Activated gamma-delta T cell treated with anti-CD3 and anti-CD28 coated beads, Interleukin-2, amount 50 U/mL, for 16 hours (primary cell): ENCODE results near the gene RALGDS.

Experiments
- DNase-seq: peaks from one replicate; pipeline ENCODE4 v3.0.0-alpha.2; 2020; ENCODE audit warnings: low read depth

The RALGDS gene

GRCh38 chr9:133151041-133151440 lies 30.0 kb upstream of the RALGDS start:
- DNase-seq = no peak

DNA sequence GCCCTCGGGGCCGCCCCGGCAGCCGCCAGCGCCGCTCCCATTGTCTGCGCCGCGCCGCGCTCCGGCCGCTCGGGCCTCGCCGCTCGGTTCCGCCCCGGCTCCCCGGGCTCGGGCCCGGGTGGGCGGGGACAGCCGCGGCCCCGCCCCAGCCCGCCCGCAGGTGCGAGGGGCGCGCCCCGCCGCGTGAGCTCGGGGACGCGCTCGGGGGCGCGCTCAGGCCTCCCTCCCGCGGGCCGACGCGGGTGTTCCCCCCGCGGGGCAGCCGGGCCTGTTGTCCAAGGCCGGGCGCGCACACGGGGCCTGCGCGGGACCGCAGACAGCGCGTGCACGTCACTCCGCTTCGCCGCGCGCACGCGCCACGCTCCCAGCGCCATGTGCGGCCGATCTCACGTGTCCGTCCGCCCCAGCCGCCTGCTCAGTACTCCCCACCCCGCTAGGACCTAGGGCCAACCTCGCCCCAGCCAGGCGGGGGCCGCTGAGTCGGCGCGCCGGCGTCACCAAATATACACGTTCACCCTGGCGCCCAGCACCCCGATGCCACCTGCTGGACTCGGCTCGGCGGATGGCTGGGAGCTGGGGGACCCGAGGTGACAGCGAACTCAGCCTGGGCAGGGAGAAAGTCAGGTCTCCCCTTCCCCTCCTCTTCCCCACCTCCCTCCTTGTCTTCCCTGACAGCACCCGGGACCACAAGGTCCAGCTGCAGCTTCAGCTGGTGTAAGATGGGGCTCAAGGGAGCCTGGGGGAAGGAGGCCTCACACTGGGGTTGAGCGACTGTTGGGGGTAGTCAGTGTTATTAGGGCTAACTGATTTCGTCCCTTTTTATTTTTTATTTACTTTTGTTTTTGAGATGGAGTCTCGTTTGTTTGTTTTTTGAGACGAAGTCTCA lies 28.3 kb upstream of the RALGDS start:
- peak; percentile 74 for DNase-seq

- DNase-seq = no peak
Measured at GRCh38 chr9:133148199-133149129, 27.4 kb upstream of the RALGDS start.

- DNase-seq = peak; percentile 73
Measured at GRCh38 chr9:133147412-133148198, 26.6 kb upstream of the RALGDS start.

DNA sequence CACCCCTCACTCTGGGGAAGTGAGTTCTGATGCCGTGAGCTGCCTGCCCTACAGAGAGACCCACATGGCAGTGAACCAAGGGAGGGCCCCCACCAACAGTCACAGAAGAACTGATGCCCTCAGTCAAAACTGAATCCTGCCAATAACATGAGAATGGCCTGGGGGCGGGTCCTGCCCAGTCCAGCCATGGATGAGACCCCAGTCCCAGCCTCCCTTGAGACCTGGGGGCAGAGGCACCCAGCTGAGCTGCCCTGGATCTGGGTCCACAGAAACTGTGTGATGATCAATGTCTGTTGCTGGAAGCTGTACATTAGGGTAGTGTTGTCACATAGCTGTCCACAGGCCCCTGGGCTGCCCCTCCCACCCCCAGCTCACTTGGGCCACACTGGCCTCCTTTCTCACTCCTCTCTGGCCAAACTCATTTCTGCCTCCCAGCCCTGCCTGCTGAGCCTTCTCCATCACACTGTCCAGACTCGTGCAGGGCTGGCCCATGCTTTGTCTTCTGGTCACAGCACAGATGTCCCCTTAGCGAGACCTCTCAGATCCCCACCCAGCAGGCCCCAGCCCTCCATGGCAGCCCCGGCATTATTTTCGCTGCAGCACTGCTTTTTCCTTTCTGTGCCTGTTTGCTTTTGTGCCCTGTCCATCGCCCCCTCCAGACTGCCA lies 25.8 kb upstream of the RALGDS start:
- no peak for DNase-seq

DNA sequence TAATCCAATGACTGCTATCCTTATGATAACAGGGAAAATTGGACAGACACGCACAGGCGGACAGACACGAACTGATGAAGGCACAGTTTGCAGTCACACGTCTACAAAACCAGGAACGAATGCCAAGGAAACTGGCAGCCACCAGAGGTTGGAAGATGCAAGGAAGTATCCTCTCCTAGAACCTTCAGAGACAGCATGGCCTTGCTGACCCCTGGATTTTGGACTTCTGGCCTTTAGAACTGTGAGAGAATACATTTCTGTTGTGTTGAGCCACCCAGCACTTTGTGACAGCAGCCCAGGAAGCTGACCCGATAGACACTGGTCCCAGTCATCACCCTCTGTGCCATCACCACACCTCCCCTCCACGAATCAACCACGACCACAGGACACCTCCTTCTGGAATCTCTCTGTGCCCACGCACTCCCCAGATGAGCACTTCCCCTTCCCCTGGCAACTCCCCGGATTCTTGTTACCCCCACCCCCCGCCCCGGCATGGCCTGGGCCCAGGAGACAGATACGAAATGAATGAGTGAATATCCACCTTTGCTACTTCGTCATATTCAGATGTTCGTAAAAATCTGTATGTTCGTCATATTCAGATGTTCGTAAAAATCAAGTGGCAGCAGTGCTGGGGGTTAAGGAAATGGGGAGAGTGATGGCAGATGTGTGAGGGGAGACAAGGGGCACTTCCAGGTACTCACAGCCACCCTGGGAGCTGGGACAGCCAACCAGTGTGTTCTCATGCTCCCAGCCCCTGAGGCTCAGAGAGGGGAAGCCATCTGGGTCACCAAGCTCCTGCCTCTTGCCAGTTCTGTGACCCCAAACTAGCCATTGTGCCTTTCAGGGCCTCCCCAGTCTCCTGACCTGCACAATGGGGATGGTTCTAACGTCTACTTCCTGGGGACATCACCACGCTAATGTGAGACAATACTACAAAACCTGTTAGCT lies 24.1 kb upstream of the RALGDS start:
- no peak for DNase-seq

GRCh38 chr9:133144142-133144903 lies 23.3 kb upstream of the RALGDS start:
- DNase-seq = peak; percentile 91

DNA sequence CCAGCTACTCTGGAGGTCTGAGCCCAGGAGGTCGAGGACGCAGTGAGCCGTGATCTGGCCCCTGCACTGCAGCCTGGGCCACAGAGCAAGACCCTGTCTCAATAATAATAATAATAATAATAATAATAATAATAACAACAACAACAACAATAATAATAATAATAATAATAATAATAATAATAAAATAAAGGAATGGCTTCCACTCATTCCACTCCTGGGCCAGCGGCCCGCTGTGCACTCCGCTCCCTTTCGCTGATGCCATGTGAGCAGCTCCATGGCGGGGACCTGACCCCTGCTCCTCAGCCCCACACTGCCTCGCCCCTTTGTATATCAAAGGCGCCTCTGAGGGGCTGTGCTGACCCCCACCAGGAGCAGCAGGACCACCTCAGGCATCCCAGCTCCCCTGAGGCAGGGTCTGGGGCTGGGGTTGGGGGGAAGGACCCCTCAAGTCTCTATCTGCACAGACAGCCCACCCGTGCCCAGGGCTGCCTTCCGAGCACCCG lies 22.6 kb upstream of the RALGDS start:
- no peak for DNase-seq

- DNase-seq = no peak
Measured at GRCh38 chr9:133142684-133143622, 21.9 kb upstream of the RALGDS start.

- peak; percentile 77 for DNase-seq
Measured at GRCh38 chr9:133141833-133142595, 21.0 kb upstream of the RALGDS start.

DNA sequence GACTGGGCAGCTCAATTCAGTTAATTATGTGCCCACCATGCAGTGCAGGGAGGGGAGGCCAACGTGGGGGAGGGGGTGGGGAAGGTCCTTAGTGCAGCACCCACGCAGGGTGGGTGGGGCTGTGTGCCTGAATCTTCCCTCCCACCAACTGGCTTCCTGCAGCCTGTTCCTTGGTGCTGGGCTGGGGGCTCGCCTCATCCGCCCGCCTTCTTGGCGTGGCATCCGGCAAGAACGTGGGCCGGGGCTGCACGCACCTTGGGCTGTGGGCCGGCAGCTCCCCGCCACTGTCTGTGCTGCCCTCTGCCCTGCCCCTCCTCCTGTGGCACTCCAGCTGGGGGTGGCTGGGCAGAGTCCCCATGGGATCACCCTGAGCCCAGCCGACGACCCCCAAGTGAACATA lies 19.6 kb upstream of the RALGDS start:
- DNase-seq = no peak

DNA sequence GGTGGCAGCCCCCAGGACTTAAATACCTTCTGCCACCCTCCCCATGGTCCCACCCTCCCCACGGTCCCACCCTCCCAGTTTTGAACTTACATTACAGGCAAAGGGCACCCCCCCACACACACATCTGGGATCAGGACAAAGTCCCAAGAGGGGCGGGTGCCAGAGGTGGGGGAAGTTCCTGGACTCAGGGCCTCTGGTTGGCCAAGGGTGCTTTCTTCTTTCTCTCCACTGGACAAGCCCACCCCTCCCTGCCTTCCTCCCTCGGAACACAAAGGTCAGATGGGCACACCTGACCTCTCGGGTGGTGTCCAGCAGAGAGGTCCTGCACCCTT lies 19.1 kb upstream of the RALGDS start:
- no peak for DNase-seq

DNA sequence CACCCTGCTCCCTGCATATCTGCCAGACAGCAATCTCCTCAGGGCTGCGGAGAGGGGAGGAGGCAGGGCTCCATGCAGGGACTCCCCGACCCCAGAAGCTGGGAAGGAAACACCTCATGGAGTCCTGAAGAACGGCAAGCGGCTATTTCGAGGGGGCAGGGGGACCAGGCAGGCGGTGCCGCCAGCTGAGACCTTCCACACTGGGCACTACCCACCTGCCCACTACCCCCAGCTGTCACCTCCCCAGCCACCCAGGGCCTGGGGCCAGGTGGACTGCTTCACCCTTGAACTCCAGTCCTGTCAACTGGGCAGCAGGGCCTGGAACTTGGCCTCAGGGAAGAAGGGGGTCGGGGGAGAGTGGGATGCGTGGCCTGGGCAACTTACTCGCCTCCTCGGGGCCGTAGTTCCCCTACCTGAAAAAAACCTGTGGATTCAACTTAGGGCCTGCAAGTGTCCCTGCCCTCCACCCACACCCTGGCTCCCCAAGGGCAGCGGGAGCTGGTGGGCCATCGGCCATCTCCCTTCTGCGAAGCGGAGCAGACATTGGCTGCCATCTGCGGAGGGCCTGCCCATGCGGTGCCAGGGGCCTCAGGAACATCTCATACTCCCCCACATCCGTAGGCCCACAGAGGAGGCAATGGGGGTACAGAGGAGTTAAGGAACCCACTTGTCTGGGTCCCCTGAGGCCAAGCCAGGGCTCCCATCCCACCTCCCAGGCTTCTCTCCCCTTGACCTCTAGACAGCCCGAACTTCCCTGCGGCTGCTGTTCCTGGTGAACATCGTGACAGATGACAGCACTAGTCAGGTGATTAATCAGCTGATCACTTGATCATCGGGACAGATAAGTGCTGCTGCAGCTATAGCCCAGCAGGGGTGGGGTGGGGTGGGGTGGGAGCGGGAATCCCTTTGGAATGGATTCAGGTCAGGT lies 18.5 kb upstream of the RALGDS start:
- DNase-seq = no peak

- DNase-seq = no peak
Measured at GRCh38 chr9:133137451-133138231, 16.6 kb upstream of the RALGDS start.

DNA sequence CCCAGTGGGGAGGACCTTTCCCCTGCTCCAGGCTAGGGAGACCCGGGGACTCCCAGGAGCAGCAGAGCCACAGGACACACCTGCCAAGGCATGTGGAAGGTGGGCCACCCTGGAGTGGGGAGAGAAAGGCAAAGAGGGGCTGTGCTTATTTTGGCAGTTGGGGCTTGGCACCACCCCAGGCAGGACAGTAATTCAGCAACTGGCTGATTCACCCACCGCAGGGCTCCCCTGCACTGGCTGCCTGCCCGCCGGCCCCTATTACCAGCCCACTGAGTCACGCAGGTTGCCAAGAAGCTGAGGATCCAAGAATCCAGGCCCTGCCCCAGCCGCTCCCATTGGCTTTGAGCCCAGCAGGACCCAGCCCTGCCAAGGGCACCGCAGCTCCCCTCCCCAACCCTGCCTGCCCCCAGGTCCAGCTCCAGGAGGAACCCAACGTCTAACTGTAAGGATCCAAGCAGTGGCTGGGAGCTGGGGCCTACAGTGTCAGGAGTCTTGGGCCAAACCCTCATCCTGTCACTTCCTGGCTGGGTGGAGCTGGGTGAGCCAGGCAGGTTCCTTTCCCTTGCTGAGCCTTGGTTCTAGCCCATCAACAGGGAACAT lies 14.2 kb upstream of the RALGDS start:
- DNase-seq = peak; percentile 50
